ENCODE data around the gene TAPBPL.

DNA sequence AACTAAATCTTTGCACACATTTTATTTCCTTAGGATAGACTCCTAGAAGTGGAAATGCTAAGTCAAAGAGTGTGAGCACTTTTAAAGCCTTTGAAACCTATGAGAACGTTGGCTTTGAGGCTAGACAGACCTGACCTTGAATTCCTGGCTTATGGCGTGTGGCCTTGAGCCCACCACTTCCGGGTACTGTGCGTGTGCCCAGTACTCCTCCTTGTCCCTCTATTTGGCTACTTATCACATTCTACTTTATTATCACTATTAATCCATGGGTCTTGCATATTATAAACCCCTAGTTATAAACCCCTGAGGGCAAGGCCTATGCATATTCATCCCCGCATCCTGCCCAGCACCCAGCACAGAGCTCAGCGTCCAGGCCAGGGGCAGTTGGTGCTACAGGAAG is 33.0 kb upstream of the TAPBPL start:
- TF ChIP-seq, protein P1, sequence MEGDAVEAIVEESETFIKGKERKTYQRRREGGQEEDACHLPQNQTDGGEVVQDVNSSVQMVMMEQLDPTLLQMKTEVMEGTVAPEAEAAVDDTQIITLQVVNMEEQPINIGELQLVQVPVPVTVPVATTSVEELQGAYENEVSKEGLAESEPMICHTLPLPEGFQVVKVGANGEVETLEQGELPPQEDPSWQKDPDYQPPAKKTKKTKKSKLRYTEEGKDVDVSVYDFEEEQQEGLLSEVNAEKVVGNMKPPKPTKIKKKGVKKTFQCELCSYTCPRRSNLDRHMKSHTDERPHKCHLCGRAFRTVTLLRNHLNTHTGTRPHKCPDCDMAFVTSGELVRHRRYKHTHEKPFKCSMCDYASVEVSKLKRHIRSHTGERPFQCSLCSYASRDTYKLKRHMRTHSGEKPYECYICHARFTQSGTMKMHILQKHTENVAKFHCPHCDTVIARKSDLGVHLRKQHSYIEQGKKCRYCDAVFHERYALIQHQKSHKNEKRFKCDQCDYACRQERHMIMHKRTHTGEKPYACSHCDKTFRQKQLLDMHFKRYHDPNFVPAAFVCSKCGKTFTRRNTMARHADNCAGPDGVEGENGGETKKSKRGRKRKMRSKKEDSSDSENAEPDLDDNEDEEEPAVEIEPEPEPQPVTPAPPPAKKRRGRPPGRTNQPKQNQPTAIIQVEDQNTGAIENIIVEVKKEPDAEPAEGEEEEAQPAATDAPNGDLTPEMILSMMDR (IDR thresholded peaks at IDR 0.05; ENCODE audit: low read length) = no peak
- no peak for TF ChIP-seq EZH2 (IDR thresholded peaks at IDR 0.05; ENCODE audit: borderline replicate concordance, low read length)

All from OCI-LY1 (cell line).